IPS-NIHi7 (cell line): ENCODE measurements around the gene TENT4A.
A peak's percentile ranks its signal among the peaks of the same experiment; 100 is the strongest.
"Not testable (repeated sequence)": the region's sequence is repeated elsewhere in the genome, so short reads cannot be mapped to it uniquely, and the experiment has no call there.

Experiments used
- DNase-seq: peaks from one replicate; pipeline ENCODE4 v3.0.0; 2012; ENCODE audit warnings: mixed read lengths; ENCODE audit errors: extremely low spot score

TENT4A gene

GRCh38 chr5:6713274-6714225 is at the start of gene TENT4A:
TENT4A (plus strand) TSS chr5:6713432; CDS start chr5:6713984, 552 bp downstream.
- DNase-seq, result peak; percentile 97

- DNase-seq, result no peak
These were observed 46.5 kb upstream of the TENT4A start for GRCh38 chr5:6666762-6667161.

GRCh38 chr5:6667648-6668047 is 45.6 kb upstream of the TENT4A start:
- peak; percentile 43 for DNase-seq

GRCh38 chr5:6668717-6669116 is 44.5 kb upstream of the TENT4A start:
- not testable (repeated sequence) for DNase-seq

- no peak for DNase-seq
These were observed 40.2 kb upstream of the TENT4A start for GRCh38 chr5:6673031-6673430.

- DNase-seq, result no peak
These were observed 39.3 kb upstream of the TENT4A start for GRCh38 chr5:6673963-6674362.

GRCh38 chr5:6674421-6674820 is 38.8 kb upstream of the TENT4A start:
- DNase-seq, result no peak

GRCh38 chr5:6674886-6675285 is 38.3 kb upstream of the TENT4A start:
- DNase-seq, result no peak

GRCh38 chr5:6675784-6676491 is 37.3 kb upstream of the TENT4A start:
- DNase-seq, result no peak

- no peak for DNase-seq
These were observed 36.5 kb upstream of the TENT4A start for GRCh38 chr5:6676702-6677101.

GRCh38 chr5:6678385-6678784 is 34.8 kb upstream of the TENT4A start:
- no peak for DNase-seq

GRCh38 chr5:6680922-6681321 is 32.3 kb upstream of the TENT4A start:
- DNase-seq, result no peak

- DNase-seq, result no peak
These were observed 31.6 kb upstream of the TENT4A start for GRCh38 chr5:6681682-6682081.

GRCh38 chr5:6682239-6682638 is 31.0 kb upstream of the TENT4A start:
- DNase-seq, result peak; percentile 61

GRCh38 chr5:6683241-6683640 is 30.0 kb upstream of the TENT4A start:
- no peak for DNase-seq

- no peak for DNase-seq
These were observed 29.2 kb upstream of the TENT4A start for GRCh38 chr5:6684075-6684474.

- DNase-seq, result no peak
These were observed 26.7 kb upstream of the TENT4A start for GRCh38 chr5:6686501-6686900.

GRCh38 chr5:6686915-6687409 is 26.3 kb upstream of the TENT4A start:
- DNase-seq, result peak; percentile 81

GRCh38 chr5:6687505-6687904 is 25.7 kb upstream of the TENT4A start:
- no peak for DNase-seq

- no peak for DNase-seq
These were observed 20.3 kb upstream of the TENT4A start for GRCh38 chr5:6692906-6693305.

- no peak for DNase-seq
These were observed 14.5 kb upstream of the TENT4A start for GRCh38 chr5:6698696-6699095.

- no peak for DNase-seq
These were observed 13.9 kb upstream of the TENT4A start for GRCh38 chr5:6699357-6699756.
